ENCODE measurements around the gene ATP5F1A. TPM values are rescaled to one million over a fixed set of nuclear protein-coding genes. Genes with fewer than 3 reads are reported as not detected.
A peak's percentile ranks its signal among the peaks of the same experiment; 100 is the strongest.

Gene ATP5F1A
- polyA plus RNA-seq (436 to 621 TPM (median 512 TPM) in 3 replicates), polyA minus RNA-seq (310 to 695 TPM (median 626 TPM) in 3 replicates)
- 295 TPM for polyA plus RNA-seq (2011; ENCODE audit: low read depth)
- 509 and 540 TPM in 2 replicates for polyA plus RNA-seq (2011; cell fraction: cytosol; rRNA removed)
- polyA plus RNA-seq (2011; cell fraction: nucleus; rRNA removed) = 438 and 582 TPM in 2 replicates
- 282 and 369 TPM in 2 replicates for polyA plus RNA-seq (2012; ENCODE audit: low replicate concordance)
- 576 TPM for polyA minus RNA-seq (2011; cell fraction: cytosol; rRNA and poly(A)+ RNA removed)
- polyA minus RNA-seq (2011; cell fraction: nucleus; rRNA and poly(A)+ RNA removed) = 152 and 249 TPM in 2 replicates

DNA sequence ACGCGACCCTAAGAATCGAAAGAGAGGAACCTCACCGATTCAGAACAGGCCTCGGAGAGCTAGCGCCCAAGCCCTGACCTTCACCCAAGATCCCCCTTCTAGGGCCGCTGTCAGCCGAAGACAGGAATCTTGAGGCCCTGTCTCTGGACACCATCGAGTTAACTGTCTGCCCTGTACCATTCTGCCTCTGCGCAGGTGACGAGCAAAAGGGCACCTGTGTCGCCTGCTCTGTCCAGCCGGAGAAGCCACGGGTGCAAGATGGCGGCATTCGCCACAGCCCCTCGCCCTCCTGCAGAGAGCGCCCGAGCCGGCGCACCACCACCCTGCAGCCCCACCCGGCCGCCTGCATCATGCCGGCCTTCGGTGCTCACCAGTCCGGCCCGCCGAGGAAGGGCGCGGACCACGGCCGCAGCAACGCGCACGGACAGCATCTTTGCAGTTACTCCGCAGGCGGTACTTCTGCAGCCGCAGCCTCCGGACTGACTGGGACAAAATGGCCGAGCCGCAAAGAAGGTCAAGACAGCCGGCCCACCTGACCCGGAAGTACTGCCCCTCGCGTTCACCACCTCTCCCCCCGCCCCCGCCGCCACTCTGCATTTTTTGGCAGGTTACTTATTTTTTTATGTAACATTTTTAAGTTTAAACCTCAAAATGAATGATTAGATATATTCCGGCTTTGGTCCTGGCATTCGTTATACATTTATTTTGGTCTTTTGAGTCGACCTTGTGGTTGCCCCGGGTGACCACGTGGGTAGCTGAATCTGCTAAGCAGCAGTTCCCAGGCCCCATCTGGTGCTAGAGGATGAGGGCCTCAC is at the start of gene ATP5F1A:
Gene ATP5F1A, minus strand, starts transcription at position 496 of the 815 bp plus-strand sequence. Its CDS starts 65 bp downstream, at position 431.
- peak within 1 kb of the TSS; percentile 98 for H3K9ac ChIP-seq (ENCODE audit: control insufficient read depth, extremely low read depth, insufficient read depth, low read length)
- H3K9me3 ChIP-seq (ENCODE audit: control insufficient read depth, low read depth, low read length) = no peaks in the 10 kb centered on the region
- peaks cover 10% of the 10 kb centered on the region for H3K4me1 ChIP-seq (ENCODE audit: control insufficient read depth, extremely low read depth, insufficient read depth, low read length)
- DNase-seq (ENCODE audit: low read depth, low spot score) = no peak
- no peak for FAIRE-seq
- H3K79me2 ChIP-seq (ENCODE audit: control insufficient read depth, insufficient read depth, low read length) = peaks cover 49% of the 10 kb centered on the region
- no peak for TF ChIP-seq EZH2 (IDR thresholded peaks at IDR 0.05; ENCODE audit: low read length)
- TF ChIP-seq, protein P1, sequence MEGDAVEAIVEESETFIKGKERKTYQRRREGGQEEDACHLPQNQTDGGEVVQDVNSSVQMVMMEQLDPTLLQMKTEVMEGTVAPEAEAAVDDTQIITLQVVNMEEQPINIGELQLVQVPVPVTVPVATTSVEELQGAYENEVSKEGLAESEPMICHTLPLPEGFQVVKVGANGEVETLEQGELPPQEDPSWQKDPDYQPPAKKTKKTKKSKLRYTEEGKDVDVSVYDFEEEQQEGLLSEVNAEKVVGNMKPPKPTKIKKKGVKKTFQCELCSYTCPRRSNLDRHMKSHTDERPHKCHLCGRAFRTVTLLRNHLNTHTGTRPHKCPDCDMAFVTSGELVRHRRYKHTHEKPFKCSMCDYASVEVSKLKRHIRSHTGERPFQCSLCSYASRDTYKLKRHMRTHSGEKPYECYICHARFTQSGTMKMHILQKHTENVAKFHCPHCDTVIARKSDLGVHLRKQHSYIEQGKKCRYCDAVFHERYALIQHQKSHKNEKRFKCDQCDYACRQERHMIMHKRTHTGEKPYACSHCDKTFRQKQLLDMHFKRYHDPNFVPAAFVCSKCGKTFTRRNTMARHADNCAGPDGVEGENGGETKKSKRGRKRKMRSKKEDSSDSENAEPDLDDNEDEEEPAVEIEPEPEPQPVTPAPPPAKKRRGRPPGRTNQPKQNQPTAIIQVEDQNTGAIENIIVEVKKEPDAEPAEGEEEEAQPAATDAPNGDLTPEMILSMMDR (optimal IDR thresholded peaks at IDR 0.05 in 1 of 3, IDR thresholded peaks at IDR 0.05 in 1 of 3, conservative IDR thresholded peaks at IDR 0.05 in 1 of 3; ENCODE audit: extremely low read depth in 1 of 3, insufficient read depth in 2 of 3, low read length in 3 of 3) = peak in 1 of 3 experiments; percentile 19
- peak within 1 kb of the TSS; percentile 72 to 99 (median 97) for H3K4me3 ChIP-seq (ENCODE audit: control insufficient read depth in 2 of 3, extremely low read depth in 1 of 3, insufficient read depth in 2 of 3, low read depth in 1 of 3, low read length in 3 of 3)
- no peaks in the 10 kb centered on the region for H3K9me1 ChIP-seq (ENCODE audit: control insufficient read depth, extremely low read depth, insufficient read depth, low read length)
- H3K27ac ChIP-seq (ENCODE audit: control insufficient read depth, insufficient read depth, low read length) = peak within 1 kb of the TSS; percentile 92
- dilution Hi-C loops (cut with MboI; ENCODE audit: extremely low pct_ligation_motif_present, low sequenced_read_pairs) = no loop called here
- peaks cover 4 to 11% of the 10 kb centered on the region in 2 experiments for H3K36me3 ChIP-seq (ENCODE audit: control insufficient read depth in 2 of 2, extremely low read depth in 1 of 2, insufficient read depth in 2 of 2, low read length in 2 of 2)
- H2AFZ ChIP-seq (ENCODE audit: control insufficient read depth, low read length) = peak within 1 kb of the TSS; percentile 96
- no peaks in the 10 kb centered on the region for H4K20me1 ChIP-seq (ENCODE audit: control insufficient read depth, extremely low read depth, insufficient read depth, low read length)
- no peaks in the 10 kb centered on the region for H3K27me3 ChIP-seq (ENCODE audit: control insufficient read depth, extremely low read depth, insufficient read depth, low read length)
- peak within 1 kb of the TSS; percentile 97 for H3K4me2 ChIP-seq (ENCODE audit: control insufficient read depth, extremely low read depth, insufficient read depth, low read depth, low read length)

DNA sequence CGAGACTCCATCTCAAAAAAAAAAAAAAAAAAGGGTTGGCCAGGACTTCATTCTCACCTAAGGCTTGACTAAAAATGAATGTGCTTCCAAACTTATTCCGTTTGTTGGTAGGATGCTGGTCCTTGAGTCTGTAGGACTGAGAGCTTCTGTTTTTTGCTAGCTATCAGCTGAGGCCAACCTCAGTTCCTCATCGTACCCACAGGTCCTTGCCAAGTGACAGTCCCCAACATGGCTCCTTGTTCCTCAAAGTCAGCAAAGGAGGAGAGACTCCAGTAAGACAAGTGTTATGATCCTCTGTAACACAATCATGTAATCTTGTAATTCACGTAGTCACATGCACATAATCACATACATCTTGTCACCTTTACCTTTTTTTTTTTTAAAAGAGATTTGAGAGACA is 43.1 kb upstream of the ATP5F1A start:
- no peak for FAIRE-seq
- dilution Hi-C loops (cut with MboI; ENCODE audit: extremely low pct_ligation_motif_present, low sequenced_read_pairs) = no loop called here

More for the DNA sequence above, 43.1 kb upstream of the ATP5F1A start:
- Histone ChIP-seq H3K4me2 (ENCODE audit: control insufficient read depth, extremely low read depth, insufficient read depth, low read depth, low read length) (no peak overlapping the region), H3K79me2 (ENCODE audit: control insufficient read depth, insufficient read depth, low read length) (no peaks in the 10 kb centered on the region), H2AFZ (ENCODE audit: control insufficient read depth, low read length) (no peak overlapping the region), H3K4me1 (ENCODE audit: control insufficient read depth, extremely low read depth, insufficient read depth, low read length) (no peaks in the 10 kb centered on the region), H3K27me3 (ENCODE audit: control insufficient read depth, extremely low read depth, insufficient read depth, low read length) (no peaks in the 10 kb centered on the region), H4K20me1 (ENCODE audit: control insufficient read depth, extremely low read depth, insufficient read depth, low read length) (no peaks in the 10 kb centered on the region), H3K9me3 (ENCODE audit: control insufficient read depth, low read depth, low read length) (no peaks in the 10 kb centered on the region), H3K4me3 (ENCODE audit: control insufficient read depth in 2 of 3, extremely low read depth in 1 of 3, insufficient read depth in 2 of 3, low read depth in 1 of 3, low read length in 3 of 3) (no peak overlapping the region), H3K27ac (ENCODE audit: control insufficient read depth, insufficient read depth, low read length) (no peak overlapping the region), H3K9ac (ENCODE audit: control insufficient read depth, extremely low read depth, insufficient read depth, low read length) (no peak overlapping the region), H3K9me1 (ENCODE audit: control insufficient read depth, extremely low read depth, insufficient read depth, low read length) (no peaks in the 10 kb centered on the region), H3K36me3 (ENCODE audit: control insufficient read depth in 2 of 2, extremely low read depth in 1 of 2, insufficient read depth in 2 of 2, low read length in 2 of 2) (no peaks in the 10 kb centered on the region)
- no peak for TF ChIP-seq EZH2 (IDR thresholded peaks at IDR 0.05; ENCODE audit: low read length)
- TF ChIP-seq, protein P1 (optimal IDR thresholded peaks at IDR 0.05 in 1 of 3, IDR thresholded peaks at IDR 0.05 in 1 of 3, conservative IDR thresholded peaks at IDR 0.05 in 1 of 3; ENCODE audit: extremely low read depth in 1 of 3, insufficient read depth in 2 of 3, low read length in 3 of 3) = no peak
- DNase-seq (ENCODE audit: low read depth, low spot score) = no peak
